ENCODE measurements around the gene VCX2.
"Not testable (repeated sequence)": the region's sequence is repeated elsewhere in the genome, so short reads cannot be mapped to it uniquely, and the experiment has no call there.

VCX2 gene

GRCh38 chrX:8171169-8171568, at the start of gene VCX2:
TSS of gene VCX2 (minus strand) at chrX:8171267. CDS start at chrX:8170643, 624 bp downstream.
- not testable (repeated sequence) for H3K4me2 ChIP-seq (ENCODE audit: insufficient read depth, low read length); H3K9me3 ChIP-seq (ENCODE audit: insufficient read depth, low read length, severe bottlenecking); H3K27me3 ChIP-seq (ENCODE audit: insufficient read depth, low read length, poor library complexity); H3K79me2 ChIP-seq (ENCODE audit: insufficient read depth, low read length); ATAC-seq (ENCODE audit: insufficient read depth, low read depth); H3K4me3 ChIP-seq (ENCODE audit: low read depth in 1 of 2, low read length in 2 of 2); H2AFZ ChIP-seq (ENCODE audit: low read depth, low read length); H3K27ac ChIP-seq (ENCODE audit: low read length); H3K4me1 ChIP-seq (ENCODE audit: insufficient read depth, low read length); H4K20me1 ChIP-seq (ENCODE audit: insufficient read depth, low read length); H3K9ac ChIP-seq (ENCODE audit: low read depth, low read length); H3K36me3 ChIP-seq (ENCODE audit: insufficient read depth, low read length); DNase-seq

GRCh38 chrX:8204943-8205342, 33.9 kb upstream of the VCX2 start:
- Histone ChIP-seq H3K4me1 (ENCODE audit: insufficient read depth, low read length) (no peaks in the 10 kb centered on the region), H3K79me2 (ENCODE audit: insufficient read depth, low read length) (no peaks in the 10 kb centered on the region), H3K36me3 (ENCODE audit: insufficient read depth, low read length) (no peaks in the 10 kb centered on the region), H3K9ac (ENCODE audit: low read depth, low read length) (no peak overlapping the region), H3K27me3 (ENCODE audit: insufficient read depth, low read length, poor library complexity) (no peaks in the 10 kb centered on the region), H3K4me3 (ENCODE audit: low read depth in 1 of 2, low read length in 2 of 2) (no peak overlapping the region), H4K20me1 (ENCODE audit: insufficient read depth, low read length) (no peaks in the 10 kb centered on the region), H3K27ac (ENCODE audit: low read length) (no peak overlapping the region), H3K4me2 (ENCODE audit: insufficient read depth, low read length) (no peak overlapping the region), H3K9me3 (ENCODE audit: insufficient read depth, low read length, severe bottlenecking) (no peaks in the 10 kb centered on the region), H2AFZ (ENCODE audit: low read depth, low read length) (no peak overlapping the region)
- TF ChIP-seq CTCF (IDR thresholded peaks at IDR 0.05; ENCODE audit: borderline replicate concordance, extremely low read depth, low read length, poor library complexity, severe bottlenecking) (no peak), EZH2 (IDR thresholded peaks at IDR 0.05; ENCODE audit: borderline replicate concordance, low read depth, low read length, severe bottlenecking) (no peak)
- DNase-seq, result no peak
- ATAC-seq (ENCODE audit: insufficient read depth, low read depth), result no peak

GRCh38 chrX:8204169-8204935, 33.3 kb upstream of the VCX2 start:
- Histone ChIP-seq H2AFZ (ENCODE audit: low read depth, low read length) (no peak overlapping the region), H3K79me2 (ENCODE audit: insufficient read depth, low read length) (no peaks in the 10 kb centered on the region), H3K4me3 (ENCODE audit: low read depth in 1 of 2, low read length in 2 of 2) (no peak overlapping the region), H3K4me2 (ENCODE audit: insufficient read depth, low read length) (no peak overlapping the region), H4K20me1 (ENCODE audit: insufficient read depth, low read length) (no peaks in the 10 kb centered on the region), H3K27me3 (ENCODE audit: insufficient read depth, low read length, poor library complexity) (no peaks in the 10 kb centered on the region), H3K4me1 (ENCODE audit: insufficient read depth, low read length) (no peaks in the 10 kb centered on the region), H3K36me3 (ENCODE audit: insufficient read depth, low read length) (no peaks in the 10 kb centered on the region), H3K9ac (ENCODE audit: low read depth, low read length) (no peak overlapping the region), H3K9me3 (ENCODE audit: insufficient read depth, low read length, severe bottlenecking) (no peaks in the 10 kb centered on the region), H3K27ac (ENCODE audit: low read length) (no peak overlapping the region)
- DNase-seq (no peak), ATAC-seq (ENCODE audit: insufficient read depth, low read depth) (no peak)
- TF ChIP-seq CTCF (IDR thresholded peaks at IDR 0.05; ENCODE audit: borderline replicate concordance, extremely low read depth, low read length, poor library complexity, severe bottlenecking), result no peak
- TF ChIP-seq EZH2 (IDR thresholded peaks at IDR 0.05; ENCODE audit: borderline replicate concordance, low read depth, low read length, severe bottlenecking), result no peak

GRCh38 chrX:8201896-8202331, 30.8 kb upstream of the VCX2 start:
- Histone ChIP-seq H3K4me3 (ENCODE audit: low read depth in 1 of 2, low read length in 2 of 2) (no peak overlapping the region), H3K4me2 (ENCODE audit: insufficient read depth, low read length) (no peak overlapping the region), H3K27ac (ENCODE audit: low read length) (no peak overlapping the region), H4K20me1 (ENCODE audit: insufficient read depth, low read length) (no peaks in the 10 kb centered on the region), H3K4me1 (ENCODE audit: insufficient read depth, low read length) (no peaks in the 10 kb centered on the region), H3K36me3 (ENCODE audit: insufficient read depth, low read length) (no peaks in the 10 kb centered on the region), H2AFZ (ENCODE audit: low read depth, low read length) (no peak overlapping the region), H3K9ac (ENCODE audit: low read depth, low read length) (no peak overlapping the region), H3K79me2 (ENCODE audit: insufficient read depth, low read length) (no peaks in the 10 kb centered on the region), H3K27me3 (ENCODE audit: insufficient read depth, low read length, poor library complexity) (no peaks in the 10 kb centered on the region), H3K9me3 (ENCODE audit: insufficient read depth, low read length, severe bottlenecking) (no peaks in the 10 kb centered on the region)
- TF ChIP-seq EZH2 (IDR thresholded peaks at IDR 0.05; ENCODE audit: borderline replicate concordance, low read depth, low read length, severe bottlenecking), result no peak
- no peak for TF ChIP-seq CTCF (IDR thresholded peaks at IDR 0.05; ENCODE audit: borderline replicate concordance, extremely low read depth, low read length, poor library complexity, severe bottlenecking)
- no peak for ATAC-seq (ENCODE audit: insufficient read depth, low read depth)
- DNase-seq, result no peak

All from DND-41 (cell line).